HAP-1 (cell line): ENCODE results near the gene RNF182.
"Not testable (repeated sequence)": the region's sequence is repeated elsewhere in the genome, so short reads cannot be mapped to it uniquely, and the experiment has no call there.

Source experiments
- DNase-seq, 2 experiments: peaks; one replicate each; pipeline ENCODE4 v3.0.0-alpha.2; 2016 to 2020; ENCODE audit warnings: low spot score in 2 of 2
- H3K27me3 ChIP-seq: fragments of 250-450 bp; sonication (Bioruptor Pico); 2 replicates; pipeline ENCODE4 v1.5.1; 2020; ENCODE audit warnings: low read depth, mild to moderate bottlenecking, moderate library complexity
- H3K36me3 ChIP-seq: fragments of 250-450 bp; sonication (Bioruptor Pico); replicated peaks from 2 replicates; pipeline ENCODE4 v1.5.1; 2020; ENCODE audit warnings: mild to moderate bottlenecking
- H3K4me1 ChIP-seq: fragments of 250-450 bp; sonication (Bioruptor Pico); 2 replicates; pipeline ENCODE4 v1.5.1; 2020; ENCODE audit warnings: mild to moderate bottlenecking
- H3K4me3 ChIP-seq: fragments of 250-450 bp; sonication (Bioruptor Pico); 2 replicates; pipeline ENCODE4 v1.5.1; 2020; ENCODE audit warnings: mild to moderate bottlenecking, moderate library complexity
- H3K9me3 ChIP-seq: fragments of 250-450 bp; sonication (Bioruptor Pico); 2 replicates; pipeline ENCODE4 v1.5.1; 2020; ENCODE audit warnings: mild to moderate bottlenecking, moderate library complexity
- in situ Hi-C: fragments of 300-500 bp; cut with MboI; formaldehyde crosslinking; loops from 3 replicates; pipeline ENCODE4 v1.14.3; 2020; ENCODE audit warnings: low sequenced_read_pairs, inconsistent platforms, mixed read lengths

The RNF182 gene

GRCh38 chr6:13924146-13924948 is 405 bp upstream of the RNF182 start:
- Histone ChIP-seq H3K4me3 (peak overlapping the region; percentile 51), H3K4me1 (peaks cover 20% of the 10 kb centered on the region), H3K36me3 (no peaks in the 10 kb centered on the region), H3K9me3 (no peaks in the 10 kb centered on the region), H3K27me3 (no peaks in the 10 kb centered on the region)
- in situ Hi-C loops: no loop called here
- DNase-seq: peak; percentile 72 to 86

GRCh38 chr6:13926378-13926777 is 1.6 kb downstream of the RNF182 start:
- Histone ChIP-seq H3K4me3 (peak overlapping the region; percentile 45; the same call in 1 of the 2 replicates), H3K27me3 (no peaks in the 10 kb centered on the region), H3K36me3 (no peaks in the 10 kb centered on the region), H3K9me3 (no peaks in the 10 kb centered on the region), H3K4me1 (peaks cover 28% of the 10 kb centered on the region)
- in situ Hi-C loops: no loop called here
- no peak for DNase-seq

DNA sequence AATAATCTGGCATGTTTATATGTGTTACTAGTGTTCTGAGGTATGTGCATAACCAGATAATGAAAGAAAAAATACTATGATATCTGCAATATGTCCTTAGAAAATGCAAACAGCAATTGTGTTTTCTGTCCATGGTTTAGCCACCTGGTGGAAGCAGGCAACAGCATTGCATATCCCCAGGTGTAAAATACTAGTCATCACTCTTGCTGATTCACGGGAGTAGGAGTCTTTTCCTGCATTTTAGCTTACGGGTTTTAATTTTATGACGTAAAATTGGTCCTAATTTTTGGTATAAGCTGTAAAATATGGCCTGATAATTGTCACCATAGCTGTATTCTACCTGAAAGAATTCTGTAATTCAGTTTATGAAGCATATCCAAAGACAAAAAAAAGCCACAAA is 2.5 kb downstream of the RNF182 start:
- Histone ChIP-seq H3K4me3 (no peak overlapping the region; the same call in 1 of the 2 replicates), H3K4me1 (peaks cover 35% of the 10 kb centered on the region), H3K27me3 (no peaks in the 10 kb centered on the region), H3K9me3 (no peaks in the 10 kb centered on the region), H3K36me3 (no peaks in the 10 kb centered on the region)
- in situ Hi-C loops: no loop called here
- peak in 1 of 2 experiments; percentile 16 for DNase-seq

DNA sequence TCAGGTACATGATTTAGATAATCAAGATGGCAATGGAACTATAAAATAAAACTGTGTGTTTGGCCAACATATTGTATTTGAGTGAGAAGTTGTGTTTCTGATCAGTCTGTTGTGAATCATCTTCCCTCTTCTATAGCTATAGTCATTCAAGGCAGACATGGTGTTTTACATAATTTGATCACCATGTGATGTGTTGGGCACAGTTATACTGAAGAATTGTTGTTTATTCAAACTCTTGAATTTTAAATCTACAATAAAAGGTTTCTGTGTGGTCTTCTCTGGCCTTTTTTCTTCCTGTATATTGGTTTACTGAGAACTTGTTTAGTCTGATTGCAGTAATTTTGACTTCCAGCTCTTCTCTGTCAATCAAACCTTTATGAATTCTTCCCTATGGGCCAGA is 4.4 kb downstream of the RNF182 start:
- DNase-seq: no peak
- H3K36me3 ChIP-seq: no peaks in the 10 kb centered on the region
- no peaks in the 10 kb centered on the region for H3K9me3 ChIP-seq
- H3K4me3 ChIP-seq: no peak overlapping the region
- H3K27me3 ChIP-seq: no peaks in the 10 kb centered on the region
- in situ Hi-C loops: no loop called here
- H3K4me1 ChIP-seq: peaks cover 28% of the 10 kb centered on the region

GRCh38 chr6:13931797-13932402 is 7.1 kb downstream of the RNF182 start:
- Histone ChIP-seq H3K9me3 (no peaks in the 10 kb centered on the region), H3K4me3 (no peak overlapping the region), H3K4me1 (peaks cover 26% of the 10 kb centered on the region), H3K27me3 (no peaks in the 10 kb centered on the region), H3K36me3 (no peaks in the 10 kb centered on the region)
- in situ Hi-C loops: no loop called here
- no peak for DNase-seq

DNA sequence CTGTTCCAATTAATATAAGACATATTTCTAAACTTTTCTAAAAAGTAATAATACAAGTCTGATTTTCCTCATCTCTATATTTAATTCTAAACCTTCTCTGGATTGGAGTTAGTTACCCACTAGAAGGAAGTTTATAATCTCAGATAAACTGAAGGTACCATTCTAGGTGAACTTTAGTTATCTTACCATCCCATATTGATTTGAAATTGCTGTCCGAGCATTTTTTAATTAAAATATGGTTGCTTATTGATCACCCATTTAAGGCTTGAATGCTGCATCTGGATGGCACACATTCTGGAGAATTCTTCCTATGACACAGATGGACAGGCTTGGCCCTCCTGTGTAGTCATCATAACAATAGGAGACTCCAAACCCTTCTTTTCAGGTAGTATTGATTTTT is 8.0 kb downstream of the RNF182 start:
- in situ Hi-C loops: no loop called here
- H3K27me3 ChIP-seq: no peaks in the 10 kb centered on the region
- H3K4me3 ChIP-seq: no peak overlapping the region
- H3K4me1 ChIP-seq: peaks cover 19% of the 10 kb centered on the region
- no peaks in the 10 kb centered on the region for H3K36me3 ChIP-seq
- no peak for DNase-seq
- H3K9me3 ChIP-seq: no peaks in the 10 kb centered on the region

DNA sequence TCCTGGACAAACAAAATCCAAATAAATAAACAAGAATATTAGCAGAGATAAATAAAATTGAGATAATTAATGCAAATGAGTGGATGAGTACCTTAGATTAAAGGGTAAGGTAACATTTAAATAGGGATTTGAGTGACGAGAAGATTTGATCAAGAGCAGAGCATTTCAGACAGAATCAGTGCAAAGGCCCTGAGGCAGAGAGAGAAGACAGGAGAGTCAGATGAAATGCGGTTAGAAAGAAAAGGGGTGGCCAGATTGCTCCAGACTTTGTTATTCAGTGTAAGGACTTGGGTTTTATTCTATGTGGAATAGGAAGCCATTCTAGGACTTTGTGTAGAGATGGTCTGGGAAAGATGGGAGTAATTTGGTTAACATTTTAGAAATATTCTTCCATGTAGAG is 10.0 kb downstream of the RNF182 start:
- Histone ChIP-seq H3K9me3 (no peaks in the 10 kb centered on the region), H3K36me3 (no peaks in the 10 kb centered on the region), H3K4me3 (no peak overlapping the region), H3K4me1 (peaks cover 15% of the 10 kb centered on the region), H3K27me3 (no peaks in the 10 kb centered on the region)
- DNase-seq: no peak
- in situ Hi-C loops: no loop called here

- no peaks in the 10 kb centered on the region for H3K36me3 ChIP-seq
- H3K9me3 ChIP-seq: no peaks in the 10 kb centered on the region
- peaks cover 15% of the 10 kb centered on the region for H3K4me1 ChIP-seq
- H3K27me3 ChIP-seq: no peaks in the 10 kb centered on the region
- no peak for DNase-seq
- in situ Hi-C loops: no loop called here
- H3K4me3 ChIP-seq: no peak overlapping the region
Observed at GRCh38 chr6:13935190-13935880, 10.6 kb downstream of the RNF182 start.

DNA sequence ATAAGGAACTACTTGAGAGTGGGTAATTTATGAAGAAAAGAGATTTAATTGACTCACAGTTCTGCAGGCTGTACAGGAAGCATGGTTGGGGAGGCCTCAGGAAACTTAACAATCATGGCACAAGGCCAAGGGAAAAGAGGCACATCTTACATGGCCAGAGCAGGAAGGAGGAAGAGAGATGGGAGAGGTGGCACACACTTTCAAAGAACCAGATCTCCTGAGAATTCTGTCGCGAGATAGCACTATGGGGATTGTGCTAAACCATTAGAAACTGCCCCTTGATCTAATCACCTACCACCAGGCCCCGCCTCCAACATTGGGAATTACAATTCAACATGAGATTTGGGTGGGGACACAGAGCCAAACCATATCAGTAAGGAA is 11.1 kb downstream of the RNF182 start:
- DNase-seq, H3K36me3 ChIP-seq, H3K9me3 ChIP-seq, in situ Hi-C loops, H3K4me3 ChIP-seq, H3K27me3 ChIP-seq: not testable (repeated sequence)
- peaks cover 11% of the 10 kb centered on the region for H3K4me1 ChIP-seq

DNA sequence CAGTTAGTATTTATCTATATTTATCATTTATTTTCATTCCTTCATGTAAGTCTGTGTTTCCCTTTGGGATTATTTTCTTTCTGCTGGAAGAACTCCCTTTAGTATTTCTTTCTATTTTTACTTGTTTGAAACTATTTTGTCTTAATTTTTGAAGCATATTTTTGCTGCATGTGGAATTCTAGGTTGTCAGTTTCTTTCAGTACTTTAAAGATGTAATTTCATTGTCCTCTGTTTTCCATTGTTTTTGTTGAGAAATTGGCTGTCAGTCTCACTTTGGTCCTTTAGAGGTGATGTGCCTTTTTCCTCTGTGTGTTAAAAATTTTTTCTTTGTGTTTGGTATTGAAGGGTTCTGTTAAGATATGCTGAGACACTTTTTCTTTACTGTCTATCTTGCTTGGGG is 17.1 kb downstream of the RNF182 start:
- H3K4me1 ChIP-seq: peaks cover 29% of the 10 kb centered on the region
- in situ Hi-C loops: no loop called here
- H3K4me3 ChIP-seq: no peak overlapping the region
- H3K9me3 ChIP-seq: peaks cover 5% of the 10 kb centered on the region; the same call in 1 of the 2 replicates
- no peak for DNase-seq
- H3K36me3 ChIP-seq: no peaks in the 10 kb centered on the region
- no peaks in the 10 kb centered on the region for H3K27me3 ChIP-seq

- no peaks in the 10 kb centered on the region for H3K36me3 ChIP-seq
- no peak for DNase-seq
- in situ Hi-C loops: no loop called here
Observed at GRCh38 chr6:13943943-13944342, 19.2 kb downstream of the RNF182 start.

GRCh38 chr6:13946506-13946905 is 21.8 kb downstream of the RNF182 start:
- in situ Hi-C loops: no loop called here
- no peak overlapping the region for H3K4me3 ChIP-seq

More at GRCh38 chr6:13943943-13944342, 19.2 kb downstream of the RNF182 start:
- Histone ChIP-seq H3K27me3 (no peaks in the 10 kb centered on the region), H3K9me3 (peaks cover 5% of the 10 kb centered on the region; the same call in 1 of the 2 replicates), H3K4me3 (no peak overlapping the region), H3K4me1 (peaks cover 47% of the 10 kb centered on the region)

DNA sequence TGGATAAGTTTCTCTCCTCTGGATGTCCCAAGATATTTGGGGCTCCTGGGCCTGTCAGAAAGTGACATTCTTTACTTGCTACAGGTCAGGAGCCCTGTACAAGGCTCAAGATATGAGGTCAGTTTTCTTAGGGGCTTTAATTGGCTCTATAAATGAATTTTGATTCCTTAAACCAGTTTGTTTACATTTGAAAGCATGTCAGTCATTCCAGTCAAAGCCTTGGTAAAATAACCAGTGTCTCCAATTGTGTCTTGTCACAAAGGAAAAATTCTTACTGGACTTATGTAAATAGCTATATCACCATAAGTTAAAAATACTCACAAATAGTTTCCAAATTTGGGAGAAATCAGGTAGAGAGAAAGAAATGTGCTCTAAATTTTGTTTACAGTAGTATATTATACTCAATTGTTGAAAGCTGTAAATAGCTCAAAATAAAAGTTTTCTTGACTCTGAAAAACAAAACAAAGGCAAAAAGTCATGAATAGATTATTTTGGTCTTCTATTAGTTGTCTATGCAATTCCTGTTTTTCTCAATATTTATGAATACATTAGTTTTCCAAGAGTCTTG is 22.9 kb downstream of the RNF182 start:
- no peaks in the 10 kb centered on the region for H3K27me3 ChIP-seq
- peak; percentile 40 to 98 for DNase-seq
- in situ Hi-C loops: no loop called here
- 0 out of 2 replicates have a peak, but pooled peaks cover 6% of the 10 kb centered on the region for H3K9me3 ChIP-seq
- peaks cover 52% of the 10 kb centered on the region for H3K4me1 ChIP-seq
- no peak overlapping the region for H3K4me3 ChIP-seq
- H3K36me3 ChIP-seq: no peaks in the 10 kb centered on the region

More at GRCh38 chr6:13946506-13946905, 21.8 kb downstream of the RNF182 start:
- Histone ChIP-seq H3K36me3 (no peaks in the 10 kb centered on the region), H3K4me1 (peaks cover 50% of the 10 kb centered on the region), H3K27me3 (no peaks in the 10 kb centered on the region), H3K9me3 (peaks cover 5% of the 10 kb centered on the region; the same call in 1 of the 2 replicates)
- no peak for DNase-seq
